ENCODE results near the gene FBXL20. TPM values are rescaled to one million over a fixed set of nuclear protein-coding genes. Genes with fewer than 3 reads are reported as not detected.

Gene FBXL20
- total and polyA plus RNA-seq, 2 of the 8 experiments (the other 6 are each of a cell fraction or from before 2014, with no cell fraction given), result 5.5 to 11.0 TPM

GRCh38 chr17:39236450-39236927 lies 164.9 kb downstream of the FBXL20 start (continued):
- TF ChIP-seq USF2 (IDR thresholded peaks at IDR 0.05; ENCODE audit: low read length) (no peak), RNF2 (IDR thresholded peaks at IDR 0.05; ENCODE audit: borderline replicate concordance, low read depth, low read length, missing control alignments, poor library complexity, severe bottlenecking) (no peak), NRF1 (IDR thresholded peaks at IDR 0.05; ENCODE audit: low read depth, low read length) (no peak), TCF12 (IDR thresholded peaks at IDR 0.05; ENCODE audit: low read depth, low read length) (no peak), CEBPB (IDR thresholded peaks at IDR 0.05; ENCODE audit: low read depth, low read length) (no peak)

Measured in H1 (cell line).